ENCODE results near the gene C10orf143. TPM values are rescaled to one million over a fixed set of nuclear protein-coding genes. Genes with fewer than 3 reads are reported as not detected.

Gene C10orf143
- total RNA-seq, 1 experiment from 2014 or later, result 1.6 TPM

DNA sequence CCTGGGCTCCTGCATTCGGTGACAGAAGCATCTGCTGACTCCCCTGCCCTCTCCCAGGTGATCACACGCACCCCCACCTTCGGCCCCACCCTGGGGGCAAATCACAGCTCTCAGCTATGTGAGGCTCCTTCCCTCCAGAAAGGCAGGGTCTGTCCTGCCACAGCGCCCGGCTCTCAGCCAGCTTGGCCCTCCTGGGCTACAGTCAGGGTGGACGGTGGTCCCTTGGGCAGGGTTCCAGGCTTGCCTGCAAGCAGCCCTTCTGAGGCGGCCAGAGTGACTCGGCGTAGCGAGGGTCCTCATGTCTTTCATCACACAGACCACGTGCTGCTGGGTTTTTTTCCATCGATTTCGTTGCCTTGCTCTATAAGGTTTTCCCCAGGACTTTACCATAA lies 93.0 kb downstream of the C10orf143 start:
- ChIA-PET POLR2A (interaction anchor here (0.7 kb wide), 1 partner anchor 18 kb away, joined by 3 read pairs; no protein-coding TSS in a partner anchor), CTCF (no interaction called here)
- no peaks in the 10 kb centered on the region for H3K36me3 Mint-ChIP-seq
- TF ChIP-seq RELA (CRISPR knock-in tag; IDR thresholded peaks at IDR 0.05; ENCODE audit: borderline replicate concordance) (no peak), NFYB (CRISPR knock-in tag; conservative IDR thresholded peaks at IDR 0.05; ENCODE audit: low read depth) (no peak), PRRX2 (CRISPR knock-in tag; IDR thresholded peaks at IDR 0.05) (no peak), GTF2I (CRISPR knock-in tag; conservative IDR thresholded peaks at IDR 0.05) (no peak), ZNF232 (CRISPR knock-in tag; IDR thresholded peaks at IDR 0.05) (no peak), ATF1 (CRISPR knock-in tag; IDR thresholded peaks at IDR 0.05) (no peak), SP1 (CRISPR knock-in tag; conservative IDR thresholded peaks at IDR 0.05) (no peak), FOXP1 (CRISPR knock-in tag; IDR thresholded peaks at IDR 0.05; ENCODE audit: borderline replicate concordance) (no peak), OVOL2 (CRISPR knock-in tag; IDR thresholded peaks at IDR 0.05; ENCODE audit: borderline replicate concordance) (no peak), SOX15 (CRISPR knock-in tag; IDR thresholded peaks at IDR 0.05) (no peak)
- TF ChIP-seq, protein P1, sequence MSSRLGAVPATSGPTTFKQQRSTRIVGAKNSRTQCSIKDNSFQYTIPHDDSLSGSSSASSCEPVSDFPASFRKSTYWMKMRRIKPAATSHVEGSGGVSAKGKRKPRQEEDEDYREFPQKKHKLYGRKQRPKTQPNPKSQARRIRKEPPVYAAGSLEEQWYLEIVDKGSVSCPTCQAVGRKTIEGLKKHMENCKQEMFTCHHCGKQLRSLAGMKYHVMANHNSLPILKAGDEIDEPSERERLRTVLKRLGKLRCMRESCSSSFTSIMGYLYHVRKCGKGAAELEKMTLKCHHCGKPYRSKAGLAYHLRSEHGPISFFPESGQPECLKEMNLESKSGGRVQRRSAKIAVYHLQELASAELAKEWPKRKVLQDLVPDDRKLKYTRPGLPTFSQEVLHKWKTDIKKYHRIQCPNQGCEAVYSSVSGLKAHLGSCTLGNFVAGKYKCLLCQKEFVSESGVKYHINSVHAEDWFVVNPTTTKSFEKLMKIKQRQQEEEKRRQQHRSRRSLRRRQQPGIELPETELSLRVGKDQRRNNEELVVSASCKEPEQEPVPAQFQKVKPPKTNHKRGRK (CRISPR knock-in tag; IDR thresholded peaks at IDR 0.05; ENCODE audit: borderline replicate concordance), result no peak
- TF ChIP-seq, protein P2, sequence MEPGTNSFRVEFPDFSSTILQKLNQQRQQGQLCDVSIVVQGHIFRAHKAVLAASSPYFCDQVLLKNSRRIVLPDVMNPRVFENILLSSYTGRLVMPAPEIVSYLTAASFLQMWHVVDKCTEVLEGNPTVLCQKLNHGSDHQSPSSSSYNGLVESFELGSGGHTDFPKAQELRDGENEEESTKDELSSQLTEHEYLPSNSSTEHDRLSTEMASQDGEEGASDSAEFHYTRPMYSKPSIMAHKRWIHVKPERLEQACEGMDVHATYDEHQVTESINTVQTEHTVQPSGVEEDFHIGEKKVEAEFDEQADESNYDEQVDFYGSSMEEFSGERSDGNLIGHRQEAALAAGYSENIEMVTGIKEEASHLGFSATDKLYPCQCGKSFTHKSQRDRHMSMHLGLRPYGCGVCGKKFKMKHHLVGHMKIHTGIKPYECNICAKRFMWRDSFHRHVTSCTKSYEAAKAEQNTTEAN (CRISPR knock-in tag; IDR thresholded peaks at IDR 0.05), result no peak
- TF ChIP-seq, protein P3, sequence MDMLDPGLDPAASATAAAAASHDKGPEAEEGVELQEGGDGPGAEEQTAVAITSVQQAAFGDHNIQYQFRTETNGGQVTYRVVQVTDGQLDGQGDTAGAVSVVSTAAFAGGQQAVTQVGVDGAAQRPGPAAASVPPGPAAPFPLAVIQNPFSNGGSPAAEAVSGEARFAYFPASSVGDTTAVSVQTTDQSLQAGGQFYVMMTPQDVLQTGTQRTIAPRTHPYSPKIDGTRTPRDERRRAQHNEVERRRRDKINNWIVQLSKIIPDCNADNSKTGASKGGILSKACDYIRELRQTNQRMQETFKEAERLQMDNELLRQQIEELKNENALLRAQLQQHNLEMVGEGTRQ (CRISPR knock-in tag; IDR thresholded peaks at IDR 0.05), result no peak
- TF ChIP-seq, protein P4, sequence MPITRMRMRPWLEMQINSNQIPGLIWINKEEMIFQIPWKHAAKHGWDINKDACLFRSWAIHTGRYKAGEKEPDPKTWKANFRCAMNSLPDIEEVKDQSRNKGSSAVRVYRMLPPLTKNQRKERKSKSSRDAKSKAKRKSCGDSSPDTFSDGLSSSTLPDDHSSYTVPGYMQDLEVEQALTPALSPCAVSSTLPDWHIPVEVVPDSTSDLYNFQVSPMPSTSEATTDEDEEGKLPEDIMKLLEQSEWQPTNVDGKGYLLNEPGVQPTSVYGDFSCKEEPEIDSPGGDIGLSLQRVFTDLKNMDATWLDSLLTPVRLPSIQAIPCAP (CRISPR knock-in tag; IDR thresholded peaks at IDR 0.05), result no peak
- TF ChIP-seq, protein P5, sequence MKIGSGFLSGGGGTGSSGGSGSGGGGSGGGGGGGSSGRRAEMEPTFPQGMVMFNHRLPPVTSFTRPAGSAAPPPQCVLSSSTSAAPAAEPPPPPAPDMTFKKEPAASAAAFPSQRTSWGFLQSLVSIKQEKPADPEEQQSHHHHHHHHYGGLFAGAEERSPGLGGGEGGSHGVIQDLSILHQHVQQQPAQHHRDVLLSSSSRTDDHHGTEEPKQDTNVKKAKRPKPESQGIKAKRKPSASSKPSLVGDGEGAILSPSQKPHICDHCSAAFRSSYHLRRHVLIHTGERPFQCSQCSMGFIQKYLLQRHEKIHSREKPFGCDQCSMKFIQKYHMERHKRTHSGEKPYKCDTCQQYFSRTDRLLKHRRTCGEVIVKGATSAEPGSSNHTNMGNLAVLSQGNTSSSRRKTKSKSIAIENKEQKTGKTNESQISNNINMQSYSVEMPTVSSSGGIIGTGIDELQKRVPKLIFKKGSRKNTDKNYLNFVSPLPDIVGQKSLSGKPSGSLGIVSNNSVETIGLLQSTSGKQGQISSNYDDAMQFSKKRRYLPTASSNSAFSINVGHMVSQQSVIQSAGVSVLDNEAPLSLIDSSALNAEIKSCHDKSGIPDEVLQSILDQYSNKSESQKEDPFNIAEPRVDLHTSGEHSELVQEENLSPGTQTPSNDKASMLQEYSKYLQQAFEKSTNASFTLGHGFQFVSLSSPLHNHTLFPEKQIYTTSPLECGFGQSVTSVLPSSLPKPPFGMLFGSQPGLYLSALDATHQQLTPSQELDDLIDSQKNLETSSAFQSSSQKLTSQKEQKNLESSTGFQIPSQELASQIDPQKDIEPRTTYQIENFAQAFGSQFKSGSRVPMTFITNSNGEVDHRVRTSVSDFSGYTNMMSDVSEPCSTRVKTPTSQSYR (CRISPR knock-in tag; IDR thresholded peaks at IDR 0.05), result no peak
- TF ChIP-seq, protein P6, sequence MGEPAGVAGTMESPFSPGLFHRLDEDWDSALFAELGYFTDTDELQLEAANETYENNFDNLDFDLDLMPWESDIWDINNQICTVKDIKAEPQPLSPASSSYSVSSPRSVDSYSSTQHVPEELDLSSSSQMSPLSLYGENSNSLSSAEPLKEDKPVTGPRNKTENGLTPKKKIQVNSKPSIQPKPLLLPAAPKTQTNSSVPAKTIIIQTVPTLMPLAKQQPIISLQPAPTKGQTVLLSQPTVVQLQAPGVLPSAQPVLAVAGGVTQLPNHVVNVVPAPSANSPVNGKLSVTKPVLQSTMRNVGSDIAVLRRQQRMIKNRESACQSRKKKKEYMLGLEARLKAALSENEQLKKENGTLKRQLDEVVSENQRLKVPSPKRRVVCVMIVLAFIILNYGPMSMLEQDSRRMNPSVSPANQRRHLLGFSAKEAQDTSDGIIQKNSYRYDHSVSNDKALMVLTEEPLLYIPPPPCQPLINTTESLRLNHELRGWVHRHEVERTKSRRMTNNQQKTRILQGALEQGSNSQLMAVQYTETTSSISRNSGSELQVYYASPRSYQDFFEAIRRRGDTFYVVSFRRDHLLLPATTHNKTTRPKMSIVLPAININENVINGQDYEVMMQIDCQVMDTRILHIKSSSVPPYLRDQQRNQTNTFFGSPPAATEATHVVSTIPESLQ (CRISPR knock-in tag; IDR thresholded peaks at IDR 0.05), result no peak
- TF ChIP-seq, protein P7, sequence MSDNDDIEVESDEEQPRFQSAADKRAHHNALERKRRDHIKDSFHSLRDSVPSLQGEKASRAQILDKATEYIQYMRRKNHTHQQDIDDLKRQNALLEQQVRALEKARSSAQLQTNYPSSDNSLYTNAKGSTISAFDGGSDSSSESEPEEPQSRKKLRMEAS (CRISPR knock-in tag; IDR thresholded peaks at IDR 0.05), result no peak
- 0 out of 2 replicates have a peak, but pooled peaks cover 3% of the 10 kb centered on the region for H3K27me3 Mint-ChIP-seq (ENCODE audit: low read depth)
- H3K4me1 Mint-ChIP-seq, result 0 out of 2 replicates have a peak, but pooled peaks cover 6% of the 10 kb centered on the region
- ATAC-seq, result no peak
- peaks cover 4% of the 10 kb centered on the region; the same call in 1 of the 2 replicates for H3K9me3 Mint-ChIP-seq
- no peak overlapping the region for H3K4me3 Mint-ChIP-seq
- H3K27ac Mint-ChIP-seq, result no peak overlapping the region
- no peak for DNase-seq (ENCODE audit: low spot score)

Data from WTC11 (cell line).